ENCODE data around the gene GDAP2.
"Not testable (repeated sequence)": the region's sequence is repeated elsewhere in the genome, so short reads cannot be mapped to it uniquely, and the experiment has no call there.

GDAP2 gene

DNA sequence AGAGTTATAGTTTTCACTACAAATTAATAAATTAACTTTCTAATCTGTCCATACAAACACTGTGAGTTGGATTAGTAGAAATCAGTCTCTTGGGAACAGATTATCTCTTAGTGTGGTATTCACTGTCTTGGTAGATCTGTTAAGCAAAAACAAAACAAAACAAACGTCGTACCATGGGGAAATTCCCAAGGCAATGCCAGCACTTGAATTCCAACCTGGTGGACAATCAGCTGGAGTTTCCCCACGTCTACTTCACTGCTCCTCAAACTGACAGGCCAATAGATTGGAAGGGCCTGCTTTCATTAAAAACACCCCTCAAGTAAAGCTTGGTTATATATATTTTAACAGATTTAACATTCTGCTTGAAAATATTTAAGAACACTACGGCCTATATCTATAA is 31.9 kb downstream of the GDAP2 start:
- DNase-seq (ENCODE audit: low read depth) = no peak

DNA sequence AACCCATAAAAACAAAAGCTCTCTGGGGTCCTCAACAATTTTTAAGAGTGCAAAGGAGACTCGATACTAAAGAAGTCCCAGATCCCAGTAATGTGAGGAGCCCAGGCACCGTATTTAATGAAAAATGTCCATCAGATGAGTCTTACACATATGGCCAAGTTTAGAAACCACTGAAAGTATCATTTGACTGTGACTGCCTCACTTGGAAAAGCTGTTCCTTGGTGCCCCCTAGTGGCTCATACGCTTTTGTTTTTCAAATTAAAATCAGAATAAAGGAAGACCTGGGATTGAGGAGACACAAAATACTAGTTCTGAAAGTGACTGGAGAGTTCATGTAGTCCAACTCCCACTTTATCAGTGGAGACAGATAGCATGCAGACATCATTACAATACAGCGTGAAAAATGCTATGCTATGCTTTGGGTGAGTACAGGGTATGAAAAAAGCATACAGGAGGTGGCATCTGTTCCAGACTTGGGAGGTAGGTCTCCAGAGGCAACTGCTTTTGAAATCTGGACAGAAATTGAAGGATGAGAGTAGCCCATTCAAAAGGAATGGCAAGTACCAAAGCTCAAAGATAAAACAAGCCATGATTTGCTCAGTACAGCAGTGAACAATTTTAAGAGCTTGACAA is 33.8 kb downstream of the GDAP2 start:
- peak; percentile 1 for DNase-seq (ENCODE audit: low read depth)

DNA sequence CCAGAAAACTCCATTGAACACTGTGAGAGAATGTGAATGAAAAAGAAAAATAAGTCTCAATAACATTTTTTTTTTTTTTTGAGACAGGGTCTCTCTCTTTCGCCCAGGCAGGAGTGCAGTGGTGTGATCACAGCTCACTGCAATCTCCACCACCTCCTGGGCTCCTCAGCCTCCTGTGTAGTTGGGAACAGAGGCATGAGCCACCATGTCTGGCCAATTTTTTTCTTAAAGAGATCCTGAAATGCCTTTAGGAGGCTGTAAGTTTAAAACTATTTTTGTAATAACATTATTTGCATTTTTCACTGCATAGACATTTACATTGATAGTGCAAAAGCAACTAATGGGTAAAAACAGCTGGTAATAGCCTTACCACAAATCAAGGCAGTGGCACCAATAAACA is 35.3 kb downstream of the GDAP2 start:
- no peak for DNase-seq (ENCODE audit: low read depth)

DNA sequence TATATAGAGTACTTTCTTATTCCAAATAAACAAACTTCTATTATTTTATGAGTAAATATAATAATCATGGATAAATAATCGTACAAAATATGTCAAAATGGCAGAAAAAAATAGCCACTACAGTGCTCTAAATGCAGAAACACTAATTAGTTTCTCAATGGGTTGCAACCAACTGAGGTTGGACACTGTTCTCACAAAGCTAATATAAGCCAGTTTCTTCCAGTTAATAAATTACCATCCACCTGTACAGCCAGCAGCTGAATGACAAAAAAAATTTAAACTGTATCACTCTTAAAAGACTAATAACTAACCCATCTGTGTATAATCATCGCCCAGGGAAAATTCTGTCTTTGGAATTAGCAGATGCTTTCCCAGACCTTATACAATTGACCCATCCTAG is 36.9 kb downstream of the GDAP2 start:
- DNase-seq (ENCODE audit: low read depth) = no peak

GRCh38 chr1:117890452-117890851 is 39.0 kb downstream of the GDAP2 start:
- no peak for DNase-seq (ENCODE audit: low read depth)

GRCh38 chr1:117886101-117886795 is 43.2 kb downstream of the GDAP2 start:
- DNase-seq (ENCODE audit: low read depth) = no peak

DNA sequence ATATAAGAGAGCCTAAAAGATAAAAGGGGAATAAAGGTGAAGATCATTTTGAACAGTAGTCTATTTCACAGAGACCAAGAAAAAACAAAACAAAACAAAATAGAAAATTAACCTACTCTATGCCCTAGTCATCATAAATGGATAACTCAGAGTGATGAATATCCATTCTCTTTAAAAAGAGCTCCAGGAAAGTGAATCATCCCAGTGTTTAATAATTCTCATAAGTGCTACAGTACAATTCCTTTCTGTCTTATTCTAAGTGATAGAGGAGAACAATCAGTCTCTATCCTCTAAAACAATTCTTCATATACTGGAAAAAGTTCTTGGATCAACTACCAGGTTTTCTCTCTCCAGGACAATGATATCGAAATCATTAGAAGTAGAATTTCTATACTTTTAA is 45.8 kb downstream of the GDAP2 start:
- DNase-seq (ENCODE audit: low read depth) = no peak

DNA sequence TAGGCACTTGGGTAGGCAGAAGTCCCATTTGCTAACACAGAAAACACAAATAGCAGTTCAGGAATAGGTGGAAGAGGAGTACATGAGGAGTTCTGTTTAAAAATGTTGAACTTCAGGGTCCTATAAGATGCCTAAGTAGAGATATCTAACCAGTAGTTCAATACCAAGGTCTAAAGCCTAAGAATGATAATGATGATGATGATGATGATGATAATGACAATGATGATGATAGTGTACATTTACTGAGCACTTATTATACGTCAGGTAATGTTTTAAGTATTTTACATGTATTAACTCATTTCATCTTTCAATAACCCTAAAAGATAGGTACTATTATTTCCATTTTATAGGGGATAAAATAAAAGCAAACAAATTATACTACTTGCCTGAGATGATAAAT is 50.1 kb downstream of the GDAP2 start:
- DNase-seq (ENCODE audit: low read depth) = no peak

- no peak for DNase-seq (ENCODE audit: low read depth)
Measured at GRCh38 chr1:117877823-117878222, 51.6 kb downstream of the GDAP2 start.

DNA sequence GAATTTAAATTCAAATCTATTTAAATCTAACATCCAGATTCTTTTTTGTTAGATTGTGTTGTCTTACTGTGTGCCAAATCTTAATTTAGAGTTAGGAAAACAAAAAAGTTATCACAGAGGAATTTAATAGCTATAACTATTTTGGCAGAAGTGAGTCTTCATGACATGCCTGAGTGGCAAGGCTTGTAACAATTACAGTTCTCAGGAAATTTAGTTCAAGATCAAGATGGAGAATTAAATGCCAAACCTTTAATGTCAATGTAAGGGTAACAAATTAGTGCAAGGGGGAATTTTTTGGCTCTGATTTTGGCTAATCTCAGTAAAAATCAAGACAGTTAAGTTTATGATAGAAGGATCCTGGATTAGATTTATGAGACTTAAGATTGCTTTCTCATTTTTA is 58.4 kb downstream of the GDAP2 start:
- DNase-seq (ENCODE audit: low read depth) = no peak

DNA sequence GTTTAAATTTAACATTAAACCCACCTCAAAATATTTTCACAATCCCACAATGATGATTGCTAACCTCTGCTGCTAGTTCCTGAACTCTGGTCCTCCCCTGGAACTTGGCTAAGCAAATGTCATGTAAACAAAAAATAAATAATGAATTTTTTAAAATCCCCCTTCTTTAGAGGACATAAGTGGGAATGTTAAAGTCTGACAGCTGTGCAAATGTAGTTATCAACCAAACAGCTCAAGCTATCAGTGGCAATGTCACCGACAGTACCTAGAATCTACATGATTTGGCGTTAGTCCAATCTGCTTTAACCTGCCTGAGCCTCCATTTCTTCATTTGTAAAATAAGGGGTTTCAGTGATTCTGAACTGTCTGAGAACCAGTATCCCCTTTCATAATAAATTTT is 67.7 kb downstream of the GDAP2 start:
- DNase-seq (ENCODE audit: low read depth) = no peak

GRCh38 chr1:117860896-117861610 is 68.4 kb downstream of the GDAP2 start:
- DNase-seq (ENCODE audit: low read depth) = no peak

GRCh38 chr1:117859901-117860300 is 69.5 kb downstream of the GDAP2 start:
- no peak for DNase-seq (ENCODE audit: low read depth)

DNA sequence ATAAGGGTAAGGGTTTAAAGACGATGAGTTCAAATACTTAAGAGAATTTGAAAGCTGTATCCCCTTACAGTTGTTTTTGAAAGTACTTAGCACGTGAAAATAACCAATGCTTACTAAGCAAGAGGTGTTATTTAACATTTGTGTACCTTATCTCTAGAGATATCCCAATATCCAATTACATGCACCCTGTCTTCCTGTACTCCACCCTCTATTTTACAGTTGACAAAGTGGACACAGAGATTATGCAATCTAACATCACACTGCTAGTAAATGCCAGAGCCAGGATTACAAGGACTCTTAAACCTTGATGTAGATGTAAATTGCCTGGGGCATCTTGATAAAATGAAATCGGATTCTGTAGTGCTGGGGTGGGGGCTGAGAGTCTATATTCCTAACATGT is 72.0 kb downstream of the GDAP2 start:
- no peak for DNase-seq (ENCODE audit: low read depth)

- DNase-seq (ENCODE audit: low read depth) = no peak
Measured at GRCh38 chr1:117852853-117853553, 76.4 kb downstream of the GDAP2 start.

GRCh38 chr1:117851687-117852086 is 77.7 kb downstream of the GDAP2 start:
- DNase-seq (ENCODE audit: low read depth) = no peak

DNA sequence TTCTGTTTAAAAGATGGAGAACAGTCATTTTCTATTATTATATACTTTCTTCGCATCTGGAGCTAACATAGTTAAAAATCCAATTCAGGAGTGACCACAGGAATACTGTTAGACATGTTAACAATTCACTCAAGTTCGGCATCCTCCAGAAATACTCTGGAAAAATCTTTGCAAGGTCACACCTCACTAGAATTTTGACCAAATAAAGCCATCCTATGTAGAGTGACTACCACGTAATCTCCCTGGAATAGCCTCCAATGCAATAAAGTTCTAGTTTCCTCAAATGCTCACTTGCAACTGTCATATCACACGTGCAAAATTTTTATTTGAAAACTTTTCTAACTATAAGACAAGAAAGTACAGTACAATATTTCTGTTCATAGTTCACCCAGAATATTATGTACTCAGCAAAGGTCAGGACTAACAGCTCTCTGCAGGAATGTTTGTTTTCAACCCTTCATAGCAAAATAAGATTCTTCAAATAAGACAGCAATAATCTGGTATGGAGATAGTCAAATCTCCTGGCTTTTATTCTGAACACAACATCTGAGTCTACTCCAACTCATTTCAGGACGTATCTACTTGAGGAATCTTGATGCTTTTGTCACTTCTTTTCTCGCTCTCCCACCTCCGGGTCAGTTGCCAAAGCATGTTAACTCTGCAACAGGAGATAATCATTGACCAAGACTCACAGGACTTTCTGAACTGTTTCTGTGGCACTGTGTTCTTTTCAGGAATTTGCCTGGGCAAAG is 82.6 kb downstream of the GDAP2 start:
- DNase-seq (ENCODE audit: low read depth) = no peak

DNA sequence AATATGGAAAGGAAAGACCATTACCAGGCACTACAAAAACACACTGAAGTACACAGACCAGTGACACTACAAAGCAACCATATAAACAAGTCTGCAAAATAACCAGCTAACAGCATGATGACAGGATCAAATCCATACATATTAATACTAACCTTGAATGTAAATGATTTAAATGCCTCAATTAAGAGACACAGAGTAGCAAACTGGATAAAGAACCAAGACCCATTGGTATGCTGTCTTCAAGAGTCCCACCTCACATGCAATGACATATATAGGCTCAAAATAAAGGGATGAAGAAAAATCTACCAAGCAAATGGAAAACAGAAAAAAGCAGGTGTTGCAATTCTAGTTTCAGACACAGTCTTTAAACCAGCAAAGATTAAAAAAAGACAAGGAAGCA is 84.9 kb downstream of the GDAP2 start:
- not testable (repeated sequence) for DNase-seq (ENCODE audit: low read depth)

- DNase-seq (ENCODE audit: low read depth) = no peak
Measured at GRCh38 chr1:117843791-117844190, 85.6 kb downstream of the GDAP2 start.

GRCh38 chr1:117842408-117843170 is 86.8 kb downstream of the GDAP2 start:
- DNase-seq (ENCODE audit: low read depth) = no peak

GRCh38 chr1:117841117-117841650 is 88.2 kb downstream of the GDAP2 start:
- no peak for DNase-seq (ENCODE audit: low read depth)
